NCI-H2196 treated with DMSO at 0.1 percent for 48 hours (cell line): ENCODE data around the gene KIFAP3.
A peak's percentile ranks its signal among the peaks of the same experiment; 100 is the strongest.
"Not testable (repeated sequence)": the region's sequence is repeated elsewhere in the genome, so short reads cannot be mapped to it uniquely, and the experiment has no call there.

Source experiments
- DNase-seq: peaks from one replicate; lab custom pipeline; 2025; ENCODE audit not compliant: unreplicated experiment; lab: John Stamatoyannopoulos, UW

KIFAP3 gene

DNA sequence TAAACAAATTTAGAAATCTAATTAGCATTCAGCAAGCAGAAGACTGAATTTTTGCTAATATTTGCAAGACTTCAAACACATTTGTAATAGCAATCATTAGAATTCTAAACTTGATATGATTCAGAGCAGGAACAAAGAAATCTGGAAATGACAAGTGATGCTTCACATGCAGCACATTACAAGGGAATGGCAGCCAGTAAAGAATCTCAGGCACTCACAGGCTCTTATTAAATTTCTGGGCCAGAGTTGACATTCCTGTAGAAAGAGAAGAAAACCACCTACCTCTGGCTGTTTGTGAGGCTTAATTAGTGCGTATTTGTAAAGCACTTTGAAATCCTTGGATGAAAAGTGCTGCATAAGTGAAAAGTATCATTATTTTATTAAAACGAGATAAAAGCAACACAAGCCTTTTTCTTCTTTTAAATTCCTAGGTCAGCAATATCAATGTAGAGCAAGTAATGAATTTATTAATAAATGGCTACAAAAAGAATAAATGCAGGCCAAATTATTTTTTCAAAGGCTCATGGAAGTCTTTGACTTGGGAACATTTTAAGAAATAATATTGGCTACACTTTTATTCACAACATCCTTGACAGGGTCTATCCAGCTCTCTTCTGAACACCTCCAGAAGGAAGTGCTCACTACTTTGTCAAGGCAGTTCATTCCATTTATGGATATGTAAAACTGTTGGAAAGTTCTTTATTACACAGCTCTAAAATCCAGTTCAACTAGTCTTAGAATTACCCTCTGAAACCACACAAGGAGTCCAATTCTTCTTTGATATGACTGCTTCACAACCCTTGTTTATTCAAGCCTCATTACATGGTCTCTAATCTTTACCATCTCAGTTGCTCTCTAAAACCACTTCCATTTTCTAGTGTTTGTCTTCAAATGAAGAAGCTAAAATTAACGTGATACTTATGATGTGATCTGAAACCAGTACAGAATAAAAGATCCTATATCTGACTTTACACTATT is 148.7 kb downstream of the KIFAP3 start:
- no peak for DNase-seq

DNA sequence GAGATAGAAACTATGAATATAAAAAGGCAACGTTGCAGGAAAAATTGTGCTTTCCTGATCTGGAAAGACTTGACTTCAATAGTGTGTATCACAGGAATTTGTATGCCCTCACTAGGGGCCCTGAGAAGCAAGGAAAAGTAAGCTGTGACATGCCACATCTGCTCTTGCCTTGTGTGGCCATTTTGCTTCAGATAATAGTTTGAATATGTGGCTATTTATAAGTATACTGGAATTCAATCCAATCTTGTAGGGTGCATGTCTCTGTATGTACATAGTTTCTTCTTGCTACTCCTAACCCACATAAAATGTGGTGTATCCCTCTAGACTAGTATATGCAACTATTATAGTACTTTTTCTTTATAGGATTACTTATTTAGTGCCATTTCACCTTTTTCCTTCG is 149.7 kb downstream of the KIFAP3 start:
- DNase-seq: no peak

DNA sequence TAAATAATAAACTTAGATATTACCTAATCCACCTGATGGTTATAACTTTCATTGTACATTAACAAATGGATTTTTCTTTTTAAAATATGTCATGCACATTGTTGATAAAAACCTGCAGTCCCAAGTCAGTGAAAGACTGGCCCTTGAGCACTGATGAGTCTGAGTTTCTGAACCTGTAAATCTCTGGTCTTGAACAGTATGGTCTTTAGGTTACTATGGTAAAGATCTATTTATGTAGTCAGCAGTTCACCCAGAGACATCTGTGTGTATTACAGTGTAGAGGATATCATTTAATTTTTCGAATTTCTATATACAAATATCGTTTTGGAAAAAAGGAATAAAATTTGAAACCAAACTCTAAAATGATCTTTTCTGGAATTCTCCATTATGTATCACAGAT is 150.4 kb downstream of the KIFAP3 start:
- DNase-seq: no peak

DNA sequence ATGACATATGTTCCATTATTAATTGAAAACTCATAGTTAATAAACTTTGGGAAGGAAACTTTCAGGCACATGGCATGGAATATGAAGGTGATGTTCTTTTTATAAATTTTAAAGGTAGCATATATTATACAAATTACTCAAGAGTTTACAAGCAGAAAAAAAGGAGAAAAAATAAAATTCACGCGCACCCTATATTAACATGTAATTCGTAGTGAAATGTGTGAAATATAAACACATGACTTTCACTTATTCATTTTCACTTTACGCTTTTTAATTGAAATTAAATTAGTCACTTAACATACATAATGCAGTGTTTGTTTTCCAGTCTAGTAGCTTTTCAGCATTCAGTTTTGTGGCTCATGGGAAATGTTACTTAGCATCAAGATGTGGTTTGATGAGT is 153.4 kb downstream of the KIFAP3 start:
- DNase-seq: no peak

DNA sequence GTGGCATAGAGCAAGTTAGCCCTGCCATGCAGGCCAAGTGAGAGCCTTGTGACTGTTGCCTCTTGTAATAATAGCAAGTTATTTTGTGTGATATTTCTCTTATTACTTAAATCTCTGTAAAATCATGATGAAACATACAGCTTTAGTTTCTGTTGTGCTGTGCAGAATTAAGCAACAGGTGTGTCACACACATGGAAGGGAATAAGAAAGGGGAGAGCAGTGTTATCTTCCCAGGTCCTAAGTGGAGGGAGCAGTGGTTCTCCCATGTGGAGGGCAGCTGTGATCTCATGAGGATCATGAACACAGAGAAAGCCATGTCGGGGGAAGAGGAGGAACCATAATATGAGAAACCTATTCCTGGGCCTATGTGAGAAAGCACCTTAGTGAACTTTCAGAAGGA is 155.6 kb downstream of the KIFAP3 start:
- DNase-seq: no peak

DNA sequence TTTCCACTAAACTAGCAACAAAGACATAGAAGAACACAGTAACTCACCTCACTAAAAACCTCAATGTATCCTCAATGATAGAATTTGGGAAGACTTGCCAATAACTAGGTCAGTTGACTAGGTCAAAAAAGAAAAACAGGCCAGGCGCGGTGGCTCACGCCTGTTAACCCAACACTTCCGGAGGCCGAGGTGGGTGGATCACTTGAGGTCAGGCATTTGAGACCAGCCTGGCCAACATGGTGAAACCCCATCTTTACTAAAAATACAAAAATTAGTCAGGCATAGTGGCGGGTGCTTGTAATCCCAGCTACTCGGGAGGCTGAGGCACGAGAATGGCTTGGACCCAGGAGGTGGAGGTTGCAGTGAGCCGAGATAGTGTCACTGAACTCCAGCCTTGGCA is 156.3 kb downstream of the KIFAP3 start:
- DNase-seq: not testable (repeated sequence)

DNA sequence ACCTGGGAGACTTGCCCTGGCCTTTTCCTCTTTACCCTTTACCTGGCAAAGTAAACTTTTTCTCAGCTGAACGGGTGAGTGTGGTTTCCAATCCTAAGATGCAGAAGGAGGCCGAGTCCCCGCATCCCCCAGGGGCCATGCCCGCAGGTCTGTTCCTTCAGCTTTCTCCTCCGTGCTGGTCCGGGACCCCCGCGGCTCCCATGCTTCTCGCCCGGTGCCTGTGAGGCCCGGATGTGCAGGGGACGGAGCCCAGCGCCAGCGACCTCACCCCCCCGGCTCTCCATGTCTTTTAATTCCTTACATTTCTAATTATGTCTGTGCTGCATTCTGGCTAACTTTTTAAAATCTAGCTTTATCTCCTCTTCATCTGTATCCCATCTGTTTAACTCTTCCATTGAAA is 159.3 kb downstream of the KIFAP3 start:
- no peak for DNase-seq

DNA sequence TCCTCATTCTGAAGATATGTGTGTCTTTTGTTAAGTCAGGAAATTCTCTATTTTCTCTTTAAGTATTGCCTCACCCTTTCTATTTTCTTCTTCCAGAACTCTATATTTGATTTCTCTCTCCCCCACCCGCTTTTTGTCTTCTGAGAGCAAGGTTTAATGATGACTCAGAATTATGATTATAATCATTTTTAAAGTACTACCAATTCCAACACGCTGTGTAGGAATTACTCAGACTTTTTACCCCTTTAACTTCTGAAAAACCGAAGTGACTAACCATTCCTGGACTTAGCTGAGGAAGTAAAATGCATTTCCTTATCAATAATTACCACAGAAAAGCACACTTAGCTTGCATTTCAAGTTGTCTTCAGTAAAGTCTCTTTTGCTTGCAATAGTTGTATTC is 160.0 kb downstream of the KIFAP3 start:
- no peak for DNase-seq

DNA sequence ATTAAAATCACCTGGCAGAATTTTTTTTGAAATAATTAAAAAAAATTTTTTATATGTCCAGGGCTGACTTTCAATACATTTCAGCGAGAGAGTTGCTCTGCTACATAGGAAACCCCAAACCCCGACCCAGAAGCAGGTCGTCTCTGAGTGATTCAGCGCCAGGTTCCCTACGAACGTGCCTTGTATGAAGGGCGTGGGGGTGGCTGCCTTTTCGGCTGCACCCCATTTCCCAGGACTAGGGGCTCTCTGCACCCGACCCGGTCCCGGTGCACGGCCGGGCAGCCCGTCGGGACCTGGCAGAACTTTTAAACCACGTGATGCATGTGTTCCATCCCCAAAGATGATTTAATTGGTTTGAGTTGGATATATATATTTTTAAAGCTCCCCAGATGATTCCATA is 165.0 kb downstream of the KIFAP3 start:
- DNase-seq: no peak

DNA sequence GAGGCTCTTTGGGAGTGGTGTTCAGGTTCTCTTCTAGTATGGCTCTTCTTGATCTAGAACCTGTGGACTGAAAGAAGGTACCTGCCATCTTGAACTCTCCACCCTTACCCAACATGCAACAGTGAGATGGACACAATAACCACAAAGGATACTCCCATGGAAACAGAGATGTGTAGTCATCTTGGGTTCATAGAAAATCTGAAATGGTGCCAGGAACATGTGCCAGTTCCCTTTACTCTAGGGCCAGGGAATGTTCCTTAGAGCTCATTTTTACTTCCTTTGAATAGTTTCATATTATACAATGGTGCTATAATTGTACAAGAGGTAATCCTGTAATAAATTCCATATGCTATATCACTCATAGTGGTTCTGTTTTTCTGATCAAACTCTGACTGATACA is 167.6 kb downstream of the KIFAP3 start:
- no peak for DNase-seq

DNA sequence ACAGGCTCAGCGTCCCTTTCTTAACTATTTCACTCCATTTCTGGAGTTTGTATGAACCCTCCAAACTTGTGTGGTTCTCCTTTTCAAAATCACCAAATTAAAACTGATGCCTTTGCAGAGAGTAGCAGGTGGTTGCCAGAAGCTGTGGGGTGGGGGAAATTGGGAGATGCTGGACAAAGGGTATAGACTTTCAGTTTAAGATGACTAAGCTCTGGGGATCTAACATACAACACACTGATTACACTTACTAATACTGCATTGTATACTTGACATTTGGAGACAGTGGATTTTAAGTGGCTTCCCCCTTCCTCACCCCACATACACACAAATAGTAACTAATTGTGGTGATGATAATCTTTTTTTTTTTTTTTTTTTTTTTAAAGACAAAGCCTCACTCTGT is 169.7 kb downstream of the KIFAP3 start:
- DNase-seq: no peak

DNA sequence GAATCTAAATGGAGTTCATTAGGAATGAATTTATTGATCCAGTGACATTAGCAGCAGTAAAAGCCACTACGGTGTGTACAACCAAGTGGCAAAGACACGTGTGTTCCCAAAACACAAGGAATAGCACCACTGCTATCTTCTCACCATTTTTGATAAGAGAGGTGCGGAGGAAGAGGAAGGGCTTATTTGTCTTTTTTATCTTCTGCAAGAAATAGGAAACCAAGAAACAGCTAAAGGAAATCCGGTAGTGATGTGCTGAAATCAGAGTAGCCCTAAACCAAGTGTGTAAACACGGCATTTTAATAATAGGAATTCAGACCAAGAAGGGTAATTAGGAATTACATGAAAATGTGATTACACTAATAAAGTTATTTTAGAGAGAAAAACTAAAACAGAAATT is 171.7 kb downstream of the KIFAP3 start:
- no peak for DNase-seq

DNA sequence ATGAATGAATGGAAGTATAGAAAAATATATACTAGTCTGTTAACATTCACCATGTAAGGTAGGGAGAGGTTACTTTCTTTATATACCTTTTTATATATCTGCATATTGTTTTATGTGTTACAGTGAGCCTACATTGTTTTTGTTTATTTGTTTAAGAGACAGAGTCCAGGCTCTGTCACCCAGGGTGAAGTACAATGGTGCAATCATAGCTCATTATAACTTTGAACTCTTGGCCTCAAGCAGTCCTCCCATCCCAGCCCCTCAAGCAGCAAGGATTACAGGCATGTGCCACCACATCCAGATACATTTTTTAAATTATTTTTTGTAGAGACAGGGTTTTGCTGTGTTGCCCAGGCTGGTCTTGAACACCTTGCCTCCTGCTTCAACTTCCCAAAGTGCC is 173.4 kb downstream of the KIFAP3 start:
- no peak for DNase-seq

DNA sequence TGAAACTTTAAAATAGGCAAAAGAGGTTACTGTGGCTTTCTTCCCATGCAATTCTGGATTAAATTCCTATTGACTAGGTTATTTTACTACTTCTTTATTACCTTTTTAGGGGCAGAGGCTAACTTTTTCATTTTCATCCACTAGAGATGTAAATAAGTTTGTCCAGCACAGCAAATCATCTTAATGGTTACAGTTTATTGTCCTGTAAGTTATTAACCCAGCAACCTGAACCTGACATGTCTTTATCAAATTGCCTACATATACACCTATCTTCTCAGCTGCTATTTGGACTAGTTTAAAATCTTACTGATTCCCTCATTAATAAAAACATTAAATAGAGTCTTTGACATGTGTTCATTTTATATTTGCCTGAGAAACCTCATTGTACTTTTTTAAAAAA is 173.9 kb downstream of the KIFAP3 start:
- DNase-seq: no peak

DNA sequence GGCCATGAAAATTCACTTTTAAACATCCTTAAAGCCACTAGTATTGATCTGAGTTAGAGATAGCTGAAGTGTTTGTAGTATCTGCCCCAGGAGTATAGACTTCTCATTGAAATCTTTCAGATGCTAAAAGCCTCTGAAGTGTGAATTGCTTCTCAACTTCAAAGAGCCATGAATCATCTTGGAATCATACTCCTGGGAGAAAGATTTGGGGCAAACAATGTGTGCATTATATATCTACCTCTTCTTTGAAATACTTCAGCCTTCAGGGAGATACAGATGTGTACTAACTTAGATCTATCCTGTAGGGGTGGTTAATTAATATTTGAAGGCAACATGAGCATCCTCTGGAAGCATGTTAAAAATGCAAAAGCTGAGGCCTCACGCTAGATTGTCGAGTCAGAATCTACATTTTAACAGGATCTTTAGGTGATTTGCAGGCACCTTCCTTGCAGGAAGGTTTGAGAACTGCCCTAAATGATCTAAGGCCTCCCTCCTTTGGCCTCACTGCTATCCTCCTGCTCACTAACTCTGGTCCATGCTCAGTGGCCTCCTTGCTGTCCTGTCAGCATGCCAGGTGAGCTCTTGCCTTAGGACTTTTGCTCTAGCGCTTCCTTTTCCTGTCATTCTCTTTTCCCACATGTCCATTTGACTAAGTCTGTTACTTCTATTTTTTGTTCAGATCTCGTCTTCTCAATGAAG is 174.8 kb downstream of the KIFAP3 start:
- no peak for DNase-seq

DNA sequence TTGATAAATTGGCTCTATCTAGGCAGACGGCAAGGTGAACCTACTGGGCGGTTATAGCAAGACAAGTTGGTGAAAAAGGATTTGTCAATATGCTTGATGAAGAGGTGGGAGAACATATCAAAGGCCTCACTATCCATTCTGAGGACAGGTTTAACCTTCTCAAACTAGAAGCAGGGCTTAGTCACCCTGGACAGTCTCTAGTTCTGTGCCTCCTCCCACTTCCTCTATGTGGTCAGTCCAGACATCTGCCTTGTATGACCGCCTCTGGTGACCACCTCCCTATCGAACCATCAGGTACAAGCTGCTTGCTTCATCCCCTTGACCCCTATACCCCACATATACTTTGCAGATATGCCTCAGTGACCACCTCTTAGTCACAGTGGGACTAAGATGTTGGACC is 178.5 kb downstream of the KIFAP3 start:
- no peak for DNase-seq

DNA sequence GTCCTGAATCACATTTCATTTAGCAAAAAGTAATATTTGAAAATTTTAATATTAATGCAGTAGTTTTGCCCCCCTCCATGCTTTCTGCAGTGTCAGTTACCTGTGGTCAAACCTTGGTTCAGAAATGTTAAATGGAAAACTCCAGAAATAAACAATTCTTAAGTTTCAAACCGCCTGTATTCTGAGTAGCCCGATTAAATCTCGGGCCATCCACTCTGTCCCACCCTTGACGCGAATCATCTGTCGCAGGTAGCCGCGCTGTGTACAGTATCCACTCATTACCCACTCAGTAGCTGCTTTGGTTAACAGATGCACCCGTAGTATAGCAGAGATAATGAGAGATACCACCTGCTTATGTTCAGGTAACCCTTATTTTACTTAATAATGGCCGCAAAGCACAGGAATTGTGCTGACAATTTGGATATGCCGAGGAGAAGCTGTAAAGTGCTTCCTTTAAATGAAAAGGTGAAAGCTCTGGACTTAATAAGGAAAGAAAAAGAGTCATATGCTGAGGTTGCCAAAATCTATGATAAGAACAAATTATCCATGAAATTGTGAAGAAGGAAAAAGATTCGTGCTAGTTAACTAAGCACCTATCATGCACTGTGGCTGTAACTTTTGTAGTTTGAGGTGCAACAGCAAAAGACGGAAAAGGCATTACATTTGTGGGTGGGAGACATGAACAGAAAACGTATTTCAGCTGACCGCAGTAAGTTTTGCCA is 179.9 kb downstream of the KIFAP3 start:
- no peak for DNase-seq

DNA sequence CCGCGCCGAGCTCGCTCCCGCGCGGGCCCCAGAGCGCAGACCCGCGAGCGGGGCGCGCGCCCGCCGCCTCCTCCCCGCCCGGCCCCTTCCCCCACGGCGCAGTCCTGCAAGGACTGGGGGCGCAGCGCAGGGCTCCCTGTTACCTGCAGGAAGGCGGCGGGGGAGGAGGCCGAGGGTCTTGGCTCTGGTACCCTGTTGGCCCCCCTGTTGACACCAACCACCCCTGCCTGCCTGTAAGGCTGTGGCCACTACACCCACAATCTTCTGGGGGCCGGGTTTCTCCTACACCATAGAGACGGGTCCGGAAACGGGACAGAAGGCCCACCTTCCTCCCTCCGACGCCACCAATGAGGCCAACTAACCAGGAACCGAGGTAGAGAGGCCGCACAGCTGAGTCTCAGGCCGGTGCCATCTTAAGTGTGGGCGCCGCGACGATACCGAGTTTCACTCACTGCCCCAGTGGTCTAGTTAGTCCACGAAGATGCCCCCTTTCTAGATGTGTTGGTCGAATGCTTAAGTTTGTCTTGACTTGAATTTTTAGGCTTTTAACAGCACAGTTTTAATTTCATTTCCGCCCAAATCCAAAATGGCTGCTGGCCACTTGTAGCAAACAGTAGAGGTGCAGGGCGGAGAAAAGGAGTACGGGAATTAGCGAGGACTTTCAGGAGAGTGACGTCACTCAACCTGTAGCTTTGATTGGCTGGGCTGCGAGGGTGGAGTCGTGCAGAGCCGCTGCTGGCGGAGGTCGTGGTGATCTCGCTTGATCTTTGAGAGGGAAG is 180.7 kb downstream of the KIFAP3 start, which contains the start of gene SCYL3:
Gene SCYL3, minus strand, starts transcription at position 252 of the 779 bp plus-strand sequence. CDS start 5,056 bp downstream, outside the sequence.
- DNase-seq: peak; percentile 96

DNA sequence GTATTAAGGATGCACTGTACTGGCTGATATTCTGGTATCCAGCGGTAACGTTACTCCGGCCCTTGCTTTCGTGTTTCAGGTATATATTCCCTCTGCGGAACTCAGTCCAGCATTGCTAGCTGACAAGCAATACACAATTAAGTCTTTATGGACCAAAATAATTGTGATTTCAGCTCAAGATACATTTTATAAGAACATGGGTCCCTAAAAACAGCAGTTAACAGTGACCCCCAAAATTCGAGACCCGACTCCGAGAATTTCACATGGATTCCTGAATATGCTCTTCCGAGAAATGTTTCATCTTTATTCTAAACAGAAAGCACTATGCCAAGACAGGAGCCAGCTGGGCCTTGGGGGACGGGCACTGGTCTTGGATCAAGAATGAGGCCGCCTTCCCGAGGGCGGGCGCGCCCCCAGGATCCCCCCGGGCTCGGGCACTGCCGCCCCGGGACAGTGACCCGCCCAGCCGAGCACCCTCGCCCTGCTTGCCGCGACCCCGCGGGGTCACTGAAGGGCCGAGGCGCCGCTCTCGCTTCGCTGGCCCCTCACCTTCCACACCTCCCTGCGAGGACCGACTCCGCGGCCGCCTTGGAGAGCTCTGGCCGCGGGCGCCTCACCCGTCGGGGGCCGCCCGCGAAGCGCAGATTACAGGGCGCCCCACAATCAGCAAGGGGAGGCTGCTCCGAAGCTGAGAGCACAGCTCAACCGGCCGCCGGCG is 181.4 kb downstream of the KIFAP3 start:
- no peak for DNase-seq
